Stromal cell of bone marrow (primary cell): ENCODE data around the gene PAM16.

ENCODE experiments used
- DNase-seq: peaks from one replicate; pipeline ENCODE4 v3.0.0-alpha.2; 2012; ENCODE audit warnings: low read depth

The PAM16 gene

DNA sequence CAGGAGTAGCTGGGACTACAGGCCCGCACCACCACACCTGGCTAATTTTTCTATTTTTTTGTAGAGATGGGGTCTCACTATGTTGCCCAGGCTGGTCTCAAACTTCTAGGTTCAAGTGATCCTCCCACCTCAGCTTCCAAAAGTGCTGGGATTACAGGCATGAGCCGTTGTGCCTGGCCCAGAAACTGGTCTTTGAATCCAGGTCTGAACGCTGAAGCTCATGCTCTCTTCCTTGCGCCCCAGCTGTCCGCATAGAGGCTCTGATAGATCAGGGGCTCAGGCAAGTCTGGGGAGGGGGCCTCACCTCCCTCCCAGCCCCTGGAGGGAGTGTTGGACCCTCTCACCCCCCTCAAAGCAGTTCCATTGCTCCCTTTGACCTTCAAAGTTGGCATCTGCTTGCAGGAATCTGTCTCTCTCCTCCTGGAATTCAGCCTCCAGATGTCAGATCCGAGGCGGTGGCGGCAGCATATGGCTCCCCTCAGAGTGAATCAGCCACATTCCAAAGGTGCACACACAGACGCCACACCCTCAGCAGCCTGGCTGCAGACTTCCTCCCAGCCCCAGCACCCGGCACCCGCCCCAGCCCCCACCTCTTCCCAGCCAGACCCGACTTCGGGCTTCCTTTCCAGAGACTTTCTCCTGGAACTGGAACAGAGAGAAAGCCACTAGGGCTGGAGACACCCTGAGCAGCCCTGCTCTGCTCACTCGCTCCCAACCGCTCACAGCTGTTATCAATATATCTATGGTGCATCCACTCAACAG, 52.2 kb downstream of the PAM16 start:
- DNase-seq, result no peak

DNA sequence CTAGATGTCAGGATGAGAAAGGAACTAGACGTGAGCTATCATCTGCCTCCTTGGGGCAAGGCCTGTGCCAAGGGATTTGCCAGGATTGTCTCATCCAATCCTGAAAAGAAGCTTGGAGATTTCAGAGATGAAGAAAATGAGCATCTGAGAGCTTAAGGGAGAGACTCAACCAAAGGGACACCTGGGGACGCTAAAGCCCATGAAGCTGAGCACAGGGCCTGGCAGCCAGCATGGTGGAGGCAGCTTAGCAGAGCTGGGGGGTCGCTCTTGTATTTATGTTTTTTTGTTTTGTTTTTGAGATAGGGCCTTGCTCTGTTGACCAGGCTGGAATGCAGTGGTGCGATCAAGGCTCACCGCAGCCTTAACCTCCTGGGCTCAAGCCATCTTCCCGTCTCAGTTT, 53.6 kb downstream of the PAM16 start:
- no peak for DNase-seq

DNA sequence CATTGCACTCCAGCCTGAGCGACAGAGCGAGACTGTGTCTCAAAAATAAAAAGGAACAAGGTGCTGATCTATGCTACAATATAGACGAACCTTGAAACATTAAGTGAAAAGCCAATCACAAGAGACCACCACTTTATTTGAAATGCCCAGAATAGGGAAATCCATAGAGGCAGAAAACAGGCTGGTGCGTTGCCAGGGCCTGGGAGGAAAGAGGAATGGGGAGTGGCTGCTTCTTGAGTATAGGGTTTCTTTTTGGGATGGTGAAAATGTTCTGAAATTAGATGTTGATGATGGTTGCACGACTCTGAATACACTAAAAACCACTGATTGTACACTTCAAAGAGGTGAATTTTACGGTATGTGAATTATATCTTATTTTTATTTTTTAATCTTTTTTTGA, 55.5 kb downstream of the PAM16 start:
- no peak for DNase-seq

- DNase-seq, result no peak
Observed at GRCh38 chr16:4293822-4294457, 57.2 kb downstream of the PAM16 start.

DNA sequence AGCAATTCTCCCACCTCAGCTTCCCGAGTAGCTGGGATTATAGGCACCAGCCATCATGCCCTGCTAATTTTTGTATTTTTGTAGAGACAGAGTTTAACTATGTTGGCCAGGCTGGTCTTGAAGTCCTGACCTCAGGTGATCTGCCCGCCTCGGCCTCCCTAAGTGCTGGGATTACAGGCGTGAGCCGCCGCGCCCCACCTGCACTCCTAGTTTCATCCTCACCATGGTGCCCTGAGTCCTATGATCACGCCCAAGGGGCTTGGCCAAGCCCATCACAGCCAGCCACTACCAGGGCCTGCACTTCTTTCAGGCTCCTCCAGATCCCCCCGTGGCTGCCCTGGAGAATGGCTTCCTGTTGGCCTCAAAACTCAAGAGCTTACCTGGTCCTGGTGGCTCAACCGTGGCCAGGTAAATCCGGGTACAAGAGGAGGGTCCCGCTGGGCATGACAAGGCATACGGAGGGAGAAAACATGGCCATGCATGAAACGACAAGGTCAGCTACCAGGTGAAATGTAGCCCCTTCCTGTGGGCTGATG, 57.9 kb downstream of the PAM16 start:
- DNase-seq, result no peak

- DNase-seq, result no peak
Observed at GRCh38 chr16:4291699-4292098, 59.4 kb downstream of the PAM16 start.
